Measurements from ENCODE around the gene DCTN4. TPM values are rescaled to one million over a fixed set of nuclear protein-coding genes. Genes with fewer than 3 reads are reported as not detected.

DCTN4 gene
- total and polyA plus RNA-seq, 9 of the 15 experiments (the other 6 are each of a cell fraction or from before 2014, with no cell fraction given) = 20.4 to 64.9 (median 49.9) TPM

DNA sequence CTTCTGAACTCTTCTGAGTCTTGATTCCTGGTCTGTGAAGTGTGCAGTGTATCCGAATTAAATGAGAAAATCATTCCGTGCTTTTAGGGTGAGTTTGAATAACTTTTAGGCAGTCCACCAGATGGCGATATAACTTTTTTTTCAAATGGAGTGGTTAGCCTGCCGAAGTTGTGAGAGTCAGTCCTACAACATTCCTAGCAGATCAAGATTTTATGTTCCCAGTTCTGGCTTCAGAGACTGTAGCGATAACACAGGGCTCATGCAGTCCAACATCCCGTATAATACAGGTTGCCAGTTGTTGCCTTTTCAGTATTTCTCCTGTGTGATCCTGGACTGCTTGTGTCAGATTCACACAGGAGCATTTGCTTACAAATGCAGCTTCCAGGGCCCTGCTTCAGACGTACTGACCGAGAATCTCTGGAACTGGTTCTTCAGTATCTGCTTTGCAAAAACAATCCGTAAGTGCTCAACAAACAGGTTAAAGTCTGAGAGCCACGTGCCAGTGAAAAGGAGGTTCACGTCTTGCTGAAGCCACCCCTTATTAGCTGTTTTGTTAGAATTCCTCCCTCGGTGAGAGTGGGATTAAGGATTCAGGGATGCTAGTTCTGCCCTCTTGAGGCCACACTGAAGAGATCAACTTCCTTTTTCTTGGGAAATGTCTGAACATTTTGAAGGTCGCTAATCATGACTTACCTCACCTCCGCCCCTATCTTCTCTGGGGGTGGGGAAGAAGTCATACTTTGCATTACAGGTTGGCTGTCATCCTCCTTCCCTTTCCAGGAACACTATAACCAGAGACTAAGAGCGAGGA is 42.5 kb upstream of the DCTN4 start (continued):
- TF ChIP-seq BRCA1 (IDR thresholded peaks at IDR 0.05) (no peak), BRCA1 (CRISPR knock-in tag; IDR thresholded peaks at IDR 0.05) (no peak), RBM34 (IDR thresholded peaks at IDR 0.05; ENCODE audit: borderline replicate concordance, insufficient read depth, low read length) (no peak), MTA2 (IDR thresholded peaks at IDR 0.05; ENCODE audit: low read depth) (no peak), JUNB (CRISPR knock-in tag; conservative IDR thresholded peaks at IDR 0.05) (no peak), STAT5A (IDR thresholded peaks at IDR 0.05; ENCODE audit: borderline replicate concordance, low read length) (no peak), SP2 (IDR thresholded peaks at IDR 0.05; ENCODE audit: extremely low read depth, low read depth, low read length, poor library complexity, severe bottlenecking) (no peak), ZNF655 (CRISPR knock-in tag; IDR thresholded peaks at IDR 0.05) (no peak), BCOR (IDR thresholded peaks at IDR 0.05) (no peak), ZFP1 (CRISPR knock-in tag; IDR thresholded peaks at IDR 0.05) (no peak), HMBOX1 (IDR thresholded peaks at IDR 0.05) (0 out of 2 replicates have a peak, but pooled peaks have one; percentile 36), FOXA1 (IDR thresholded peaks at IDR 0.05; ENCODE audit: borderline replicate concordance) (no peak), ZC3H8 (IDR thresholded peaks at IDR 0.05) (no peak), ZNF197 (CRISPR knock-in tag; IDR thresholded peaks at IDR 0.05; ENCODE audit: low read depth) (no peak), SMAD3 (CRISPR knock-in tag; conservative IDR thresholded peaks at IDR 0.05) (no peak), C11orf30 (IDR thresholded peaks at IDR 0.05; ENCODE audit: low read depth) (no peak), ILF3 (IDR thresholded peaks at IDR 0.05; ENCODE audit: borderline replicate concordance) (no peak), ZNF512 (tag; IDR thresholded peaks at IDR 0.05) (no peak), POLR3G (IDR thresholded peaks at IDR 0.05; ENCODE audit: extremely low read depth, insufficient read length, insufficient replicate concordance) (no peak), EGR1 (conservative IDR thresholded peaks at IDR 0.05) (no peak), SMARCC2 (IDR thresholded peaks at IDR 0.05; ENCODE audit: low read depth) (no peak), IRF2 (CRISPR knock-in tag; IDR thresholded peaks at IDR 0.05) (no peak), PATZ1 (CRISPR knock-in tag; IDR thresholded peaks at IDR 0.05; ENCODE audit: borderline replicate concordance) (no peak), ZNF347 (CRISPR knock-in tag; IDR thresholded peaks at IDR 0.05; ENCODE audit: low read depth) (no peak), PRPF4 (IDR thresholded peaks at IDR 0.05; ENCODE audit: insufficient read depth, low read depth, low read length, poor library complexity, severe bottlenecking) (no peak)
